Smooth muscle cell (in vitro differentiated cells): Measurements from ENCODE around the gene GALNS. TPM values are rescaled to one million over a fixed set of nuclear protein-coding genes. Genes with fewer than 3 reads are reported as not detected.

ENCODE experiments used
- DNase-seq: peaks from one replicate; lab custom pipeline; 2025; ENCODE audit not compliant: unreplicated experiment; lab: John Stamatoyannopoulos, UW
- H2AFZ ChIP-seq: fragments of 200-600 bp; sonication (generic); 2 replicates; pipeline ENCODE4 v1.6.0; 2016; ENCODE audit warnings: antibody characterized with exemption, low read depth, mild to moderate bottlenecking
- H3F3A ChIP-seq: fragments of 200-600 bp; sonication (generic); 2 replicates; pipeline ENCODE4 v1.6.0; 2017; ENCODE audit warnings: antibody characterized with exemption, low read depth
- H3K27ac ChIP-seq: fragments of 200-600 bp; sonication (generic); 2 replicates; pipeline ENCODE4 v1.5.1; 2016; ENCODE audit warnings: low read depth, mild to moderate bottlenecking
- H3K27me3 ChIP-seq: fragments of 200-600 bp; sonication (generic); 2 replicates; pipeline ENCODE4 v1.6.1; 2016; ENCODE audit warnings: low read depth, mild to moderate bottlenecking
- H3K36me3 ChIP-seq: fragments of 200-600 bp; sonication (generic); 2 replicates; pipeline ENCODE4 v1.5.1; 2016; ENCODE audit warnings: low read depth
- H3K4me1 ChIP-seq: fragments of 200-600 bp; sonication (generic); 2 replicates; pipeline ENCODE4 v1.5.1; 2016; ENCODE audit warnings: low read depth
- H3K4me2 ChIP-seq: fragments of 200-600 bp; sonication (generic); 2 replicates; pipeline ENCODE4 v1.6.0; 2016; ENCODE audit warnings: mild to moderate bottlenecking
- H3K4me3 ChIP-seq: fragments of 200-600 bp; sonication (generic); 2 replicates; pipeline ENCODE4 v1.5.1; 2016; ENCODE audit warnings: mild to moderate bottlenecking
- H3K79me2 ChIP-seq: fragments of 200-600 bp; sonication (generic); 2 replicates; pipeline ENCODE4 v1.6.0; 2016; ENCODE audit warnings: low read depth, mild to moderate bottlenecking
- H3K9ac ChIP-seq: fragments of 200-600 bp; sonication (generic); 2 replicates; pipeline ENCODE4 v1.6.0; 2016; ENCODE audit warnings: low read depth
- H3K9me3 ChIP-seq: fragments of 200-600 bp; sonication (generic); replicated peaks from 2 replicates; pipeline ENCODE4 v1.5.1; 2016; ENCODE audit warnings: low read depth
- H4K20me1 ChIP-seq: fragments of 200-600 bp; sonication (generic); 2 replicates; pipeline ENCODE4 v1.6.0; 2016; ENCODE audit warnings: low read depth
- WGBS: methylation state at CpG from one replicate; pipeline ENCODE4 v1.1.7; 2016; ENCODE audit warnings: low lambda C conversion rate; 5-methylcytosine and 5-hydroxymethylcytosine counted together
- polyA plus RNA-seq: library from polyadenylated mRNA; unstranded; fragments of >200 nt; fragmentation: Nextera tagmentation; extraction: Ambion mirVana; gene quantifications from 2 replicates; pipeline ENCODE4 v1.2.1, GENCODE V29; 2016
- total RNA-seq: library from RNA; depleted of rRNA; stranded (reverse); fragments of >200 nt; gene quantifications from 2 replicates; pipeline ENCODE4 v1.2.3, GENCODE V29; 2014
- TF ChIP-seq, protein P1 (sequence below): fragments of 200-600 bp; sonication (generic); IDR thresholded peaks from 2 replicates; pipeline ENCODE4 v1.5.1; 2017; ENCODE audit warnings: borderline replicate concordance, mild to moderate bottlenecking, antibody characterized with exemption; ENCODE audit not compliant: insufficient read depth, poor library complexity, severe bottlenecking

GALNS gene
- total and polyA plus RNA-seq, 2 experiments from 2014 or later = 20.8 to 21.3 TPM

DNA sequence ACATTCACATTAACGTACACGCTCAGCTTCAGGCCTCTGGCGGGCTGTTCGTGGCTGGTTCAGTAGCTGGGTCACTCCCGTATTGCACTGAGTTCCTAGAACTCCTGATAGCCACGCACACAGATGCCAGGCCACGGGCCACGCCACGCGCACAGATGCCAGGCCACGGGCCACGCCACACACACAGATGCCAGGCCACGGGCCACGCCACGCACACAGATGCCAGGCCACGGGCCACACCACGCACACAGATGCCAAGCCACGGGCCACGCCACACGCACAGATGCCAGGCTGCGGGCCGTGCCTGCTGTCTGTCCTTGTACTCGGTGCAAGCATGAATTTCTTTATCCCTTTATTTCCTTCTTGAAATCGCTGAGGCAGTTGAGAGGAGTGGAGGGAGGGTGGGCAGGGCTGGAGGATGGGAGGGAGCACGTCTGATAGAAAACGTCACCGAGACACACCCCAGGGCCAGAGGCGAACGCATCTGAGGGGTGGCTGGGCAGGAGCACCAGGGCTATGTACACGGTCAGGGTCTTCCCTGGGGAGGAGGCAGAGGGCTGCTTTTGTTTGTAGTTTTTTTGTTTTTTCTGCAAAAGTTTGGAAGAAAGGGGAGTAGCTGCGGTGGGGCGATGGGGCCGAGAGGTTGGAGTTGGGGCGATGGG, 18.3 kb upstream of the GALNS start:
- Histone ChIP-seq H3K79me2 (no peaks in the 10 kb centered on the region), H3K9ac (no peak overlapping the region), H3K4me2 (no peak overlapping the region), H2AFZ (no peak overlapping the region), H3F3A (no peaks in the 10 kb centered on the region), H3K4me1 (no peaks in the 10 kb centered on the region), H3K36me3 (no peaks in the 10 kb centered on the region), H3K27me3 (no peaks in the 10 kb centered on the region), H3K4me3 (no peak overlapping the region), H3K27ac (no peak overlapping the region), H3K9me3 (no peaks in the 10 kb centered on the region), H4K20me1 (no peaks in the 10 kb centered on the region)
- TF ChIP-seq, protein P1, sequence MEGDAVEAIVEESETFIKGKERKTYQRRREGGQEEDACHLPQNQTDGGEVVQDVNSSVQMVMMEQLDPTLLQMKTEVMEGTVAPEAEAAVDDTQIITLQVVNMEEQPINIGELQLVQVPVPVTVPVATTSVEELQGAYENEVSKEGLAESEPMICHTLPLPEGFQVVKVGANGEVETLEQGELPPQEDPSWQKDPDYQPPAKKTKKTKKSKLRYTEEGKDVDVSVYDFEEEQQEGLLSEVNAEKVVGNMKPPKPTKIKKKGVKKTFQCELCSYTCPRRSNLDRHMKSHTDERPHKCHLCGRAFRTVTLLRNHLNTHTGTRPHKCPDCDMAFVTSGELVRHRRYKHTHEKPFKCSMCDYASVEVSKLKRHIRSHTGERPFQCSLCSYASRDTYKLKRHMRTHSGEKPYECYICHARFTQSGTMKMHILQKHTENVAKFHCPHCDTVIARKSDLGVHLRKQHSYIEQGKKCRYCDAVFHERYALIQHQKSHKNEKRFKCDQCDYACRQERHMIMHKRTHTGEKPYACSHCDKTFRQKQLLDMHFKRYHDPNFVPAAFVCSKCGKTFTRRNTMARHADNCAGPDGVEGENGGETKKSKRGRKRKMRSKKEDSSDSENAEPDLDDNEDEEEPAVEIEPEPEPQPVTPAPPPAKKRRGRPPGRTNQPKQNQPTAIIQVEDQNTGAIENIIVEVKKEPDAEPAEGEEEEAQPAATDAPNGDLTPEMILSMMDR = no peak
- DNase-seq = no peak
- WGBS = 95% methylated on average over 34 of the region's 34 CpGs

DNA sequence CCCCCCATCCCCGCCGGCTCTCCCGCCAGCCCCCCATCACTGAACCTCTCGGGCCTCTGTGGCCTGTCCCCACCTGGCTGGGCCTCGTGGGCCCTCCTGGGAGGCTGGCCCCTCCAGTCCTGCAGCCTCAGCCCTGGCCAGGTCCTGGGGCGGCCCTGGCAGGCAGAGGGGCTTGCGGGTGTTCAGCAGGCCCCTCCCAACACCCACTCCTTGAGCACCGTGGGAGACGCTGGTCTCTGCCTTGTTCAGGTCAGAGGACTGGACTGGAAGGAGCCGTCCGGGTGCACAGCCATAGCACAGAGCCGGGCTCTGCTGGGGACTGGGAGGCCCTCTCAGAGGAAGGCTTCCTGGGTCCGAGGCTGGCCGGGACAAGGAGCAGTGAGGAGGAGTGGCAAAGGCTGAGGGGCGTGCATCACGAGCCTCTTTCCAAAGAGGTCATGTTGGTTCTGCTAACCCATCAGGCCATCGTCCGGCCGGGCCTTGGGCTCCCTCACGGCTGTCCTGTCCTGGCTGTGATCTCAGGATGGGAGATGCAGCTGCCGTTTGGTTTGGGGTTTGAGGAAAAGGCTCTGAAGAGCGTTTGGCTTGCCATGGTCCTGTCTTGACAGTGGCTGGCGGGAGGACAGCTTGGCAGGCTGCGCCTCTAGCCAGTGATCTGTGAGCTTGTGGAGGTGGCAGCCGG, 16.0 kb upstream of the GALNS start:
- no peaks in the 10 kb centered on the region for H3K79me2 ChIP-seq
- no peak overlapping the region for H3K4me3 ChIP-seq
- no peaks in the 10 kb centered on the region for H4K20me1 ChIP-seq
- H3K4me2 ChIP-seq = no peak overlapping the region
- H3F3A ChIP-seq = no peaks in the 10 kb centered on the region
- TF ChIP-seq, protein P1 = no peak
- no peak overlapping the region for H2AFZ ChIP-seq
- no peak overlapping the region for H3K27ac ChIP-seq
- WGBS = 89% methylated on average over 23 of the region's 25 CpGs
- no peaks in the 10 kb centered on the region for H3K9me3 ChIP-seq
- no peak for DNase-seq
- no peaks in the 10 kb centered on the region for H3K4me1 ChIP-seq
- H3K27me3 ChIP-seq = no peaks in the 10 kb centered on the region
- no peak overlapping the region for H3K9ac ChIP-seq
- H3K36me3 ChIP-seq = no peaks in the 10 kb centered on the region

DNA sequence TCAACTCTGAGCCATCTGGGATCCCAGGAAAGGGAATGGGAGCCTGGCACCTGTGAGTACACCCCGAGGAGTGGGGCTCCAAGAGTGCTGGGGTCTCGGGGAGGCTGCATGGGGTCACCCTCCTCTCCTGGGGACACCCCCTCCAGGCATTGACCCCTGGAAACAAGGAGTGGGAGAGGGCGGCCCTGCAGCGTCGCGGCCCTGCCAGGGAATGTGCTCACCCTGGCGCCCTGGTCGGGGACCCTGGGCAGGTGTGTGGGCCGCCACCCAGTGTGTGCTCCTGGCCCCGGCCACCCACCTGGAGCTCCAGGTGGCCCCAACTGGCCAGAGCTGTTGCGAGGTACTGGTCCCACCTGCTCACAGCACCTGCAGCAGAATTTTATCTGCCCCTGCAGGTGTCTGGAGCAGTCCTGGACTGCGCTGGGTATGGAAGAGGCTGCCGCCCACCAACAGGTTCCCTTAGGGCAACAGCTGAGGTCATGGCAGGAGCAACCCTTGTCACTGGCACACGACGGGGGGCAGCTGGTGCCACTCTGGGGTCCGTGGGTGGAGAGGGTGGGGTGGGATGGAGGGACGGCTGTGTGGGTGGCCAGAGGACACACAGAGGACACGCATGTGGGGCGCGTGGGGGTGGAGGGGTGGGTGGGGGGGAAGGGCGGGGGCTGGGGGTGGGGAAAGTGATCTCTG, 15.1 kb upstream of the GALNS start:
- Histone ChIP-seq H3K9me3 (no peaks in the 10 kb centered on the region), H3K4me3 (no peak overlapping the region), H3F3A (no peaks in the 10 kb centered on the region), H3K4me1 (no peaks in the 10 kb centered on the region), H3K4me2 (no peak overlapping the region), H3K9ac (no peak overlapping the region), H3K27ac (no peak overlapping the region), H3K27me3 (no peaks in the 10 kb centered on the region), H3K36me3 (no peaks in the 10 kb centered on the region), H3K79me2 (no peaks in the 10 kb centered on the region), H2AFZ (no peak overlapping the region), H4K20me1 (no peaks in the 10 kb centered on the region)
- 88% methylated on average over 17 of the region's 21 CpGs for WGBS
- no peak for DNase-seq
- TF ChIP-seq, protein P1 = no peak
